PFSK-1 (cell line): ENCODE measurements around the gene TMOD3.

Experiments used
- POLR2AphosphoS5 ChIP-seq: IDR thresholded peaks from 2 replicates; pipeline ENCODE4 v1.6.1; 2012; ENCODE audit warnings: low read depth, mild to moderate bottlenecking, control low read depth, low read length, moderate library complexity
- TAF1 ChIP-seq: IDR thresholded peaks from 2 replicates; pipeline ENCODE4 v1.6.1; 2012; ENCODE audit warnings: low read length, control low read depth, borderline replicate concordance; ENCODE audit not compliant: insufficient read depth
- TF ChIP-seq, protein P1 (sequence below), 2 experiments: IDR thresholded peaks; 2 replicates each; pipeline versions ENCODE4 v1.6.1 to v1.8.0; 2011 to 2012; ENCODE audit warnings: low read depth in 2 of 2, low read length in 2 of 2, control low read depth in 1 of 2, inconsistent platforms in 1 of 2, mild to moderate bottlenecking in 1 of 2, moderate library complexity in 1 of 2; ENCODE audit not compliant: insufficient read depth in 1 of 2

DNA sequence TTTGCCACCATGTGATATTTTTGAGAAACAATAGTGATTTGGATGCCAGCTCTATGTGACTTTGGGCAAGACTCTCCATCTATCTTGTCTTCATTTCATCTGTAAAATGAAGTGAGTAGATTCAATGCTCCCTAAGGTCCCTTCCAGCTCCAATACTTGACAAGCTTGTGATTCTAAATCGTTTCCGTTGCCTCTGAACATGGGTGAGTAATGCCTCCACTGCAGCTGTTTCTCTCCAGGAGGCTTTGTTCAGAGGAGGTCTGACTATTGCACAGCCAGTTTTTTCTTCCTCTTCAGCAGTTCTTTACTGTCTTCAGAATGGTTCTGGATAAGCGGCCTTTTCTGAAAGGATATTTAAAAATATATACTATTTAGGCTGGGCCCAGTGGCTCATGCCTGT is 14.8 kb upstream of the TMOD3 start:
- no peak for TF ChIP-seq POLR2AphosphoS5
- no peak for TF ChIP-seq TAF1
- TF ChIP-seq, protein P1, sequence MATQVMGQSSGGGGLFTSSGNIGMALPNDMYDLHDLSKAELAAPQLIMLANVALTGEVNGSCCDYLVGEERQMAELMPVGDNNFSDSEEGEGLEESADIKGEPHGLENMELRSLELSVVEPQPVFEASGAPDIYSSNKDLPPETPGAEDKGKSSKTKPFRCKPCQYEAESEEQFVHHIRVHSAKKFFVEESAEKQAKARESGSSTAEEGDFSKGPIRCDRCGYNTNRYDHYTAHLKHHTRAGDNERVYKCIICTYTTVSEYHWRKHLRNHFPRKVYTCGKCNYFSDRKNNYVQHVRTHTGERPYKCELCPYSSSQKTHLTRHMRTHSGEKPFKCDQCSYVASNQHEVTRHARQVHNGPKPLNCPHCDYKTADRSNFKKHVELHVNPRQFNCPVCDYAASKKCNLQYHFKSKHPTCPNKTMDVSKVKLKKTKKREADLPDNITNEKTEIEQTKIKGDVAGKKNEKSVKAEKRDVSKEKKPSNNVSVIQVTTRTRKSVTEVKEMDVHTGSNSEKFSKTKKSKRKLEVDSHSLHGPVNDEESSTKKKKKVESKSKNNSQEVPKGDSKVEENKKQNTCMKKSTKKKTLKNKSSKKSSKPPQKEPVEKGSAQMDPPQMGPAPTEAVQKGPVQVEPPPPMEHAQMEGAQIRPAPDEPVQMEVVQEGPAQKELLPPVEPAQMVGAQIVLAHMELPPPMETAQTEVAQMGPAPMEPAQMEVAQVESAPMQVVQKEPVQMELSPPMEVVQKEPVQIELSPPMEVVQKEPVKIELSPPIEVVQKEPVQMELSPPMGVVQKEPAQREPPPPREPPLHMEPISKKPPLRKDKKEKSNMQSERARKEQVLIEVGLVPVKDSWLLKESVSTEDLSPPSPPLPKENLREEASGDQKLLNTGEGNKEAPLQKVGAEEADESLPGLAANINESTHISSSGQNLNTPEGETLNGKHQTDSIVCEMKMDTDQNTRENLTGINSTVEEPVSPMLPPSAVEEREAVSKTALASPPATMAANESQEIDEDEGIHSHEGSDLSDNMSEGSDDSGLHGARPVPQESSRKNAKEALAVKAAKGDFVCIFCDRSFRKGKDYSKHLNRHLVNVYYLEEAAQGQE (IDR thresholded peaks at IDR 0.05; ENCODE audit: insufficient read depth in 1 of 2, low read depth in 2 of 2, low read length in 2 of 2): no peak
